ENCODE data around the gene YPEL4.
"Not testable (repeated sequence)": the region's sequence is repeated elsewhere in the genome, so short reads cannot be mapped to it uniquely, and the experiment has no call there.

Gene YPEL4

GRCh38 chr11:57649826-57650738 lies at the start of gene YPEL4:
Gene YPEL4 (minus strand): TSS chr11:57649912. CDS start chr11:57647107, 2,805 bp downstream.
- DNase-seq (ENCODE audit: low read depth) = no peak
- no peak within 1 kb of the TSS for H3K4me3 ChIP-seq (ENCODE audit: low read depth, low read length)
- no peak for TF ChIP-seq CTCF (IDR thresholded peaks at IDR 0.05; ENCODE audit: control insufficient read depth, extremely low read depth, insufficient read depth)

- no peak for TF ChIP-seq CTCF (IDR thresholded peaks at IDR 0.05; ENCODE audit: control insufficient read depth, extremely low read depth, insufficient read depth)
- DNase-seq (ENCODE audit: low read depth) = no peak
- H3K4me3 ChIP-seq (ENCODE audit: low read depth, low read length) = no peak overlapping the region
These were observed 49.2 kb upstream of the YPEL4 start for GRCh38 chr11:57698843-57699365.

GRCh38 chr11:57690474-57690873 lies 40.8 kb upstream of the YPEL4 start:
- H3K4me3 ChIP-seq (ENCODE audit: low read depth, low read length); DNase-seq (ENCODE audit: low read depth): not testable (repeated sequence)

GRCh38 chr11:57681168-57681567 lies 31.5 kb upstream of the YPEL4 start:
- H3K4me3 ChIP-seq (ENCODE audit: low read depth, low read length) = no peak overlapping the region
- no peak for TF ChIP-seq CTCF (IDR thresholded peaks at IDR 0.05; ENCODE audit: control insufficient read depth, extremely low read depth, insufficient read depth)
- no peak for DNase-seq (ENCODE audit: low read depth)

GRCh38 chr11:57680552-57680874 lies 30.8 kb upstream of the YPEL4 start:
- no peak for TF ChIP-seq CTCF (IDR thresholded peaks at IDR 0.05; ENCODE audit: control insufficient read depth, extremely low read depth, insufficient read depth)
- no peak for DNase-seq (ENCODE audit: low read depth)
- no peak overlapping the region for H3K4me3 ChIP-seq (ENCODE audit: low read depth, low read length)

- no peak for DNase-seq (ENCODE audit: low read depth)
- no peak overlapping the region for H3K4me3 ChIP-seq (ENCODE audit: low read depth, low read length)
- TF ChIP-seq CTCF (IDR thresholded peaks at IDR 0.05; ENCODE audit: control insufficient read depth, extremely low read depth, insufficient read depth) = no peak
These were observed 29.7 kb upstream of the YPEL4 start for GRCh38 chr11:57679396-57679795.

- no peak for TF ChIP-seq CTCF (IDR thresholded peaks at IDR 0.05; ENCODE audit: control insufficient read depth, extremely low read depth, insufficient read depth)
- peak; percentile 72 for DNase-seq (ENCODE audit: low read depth)
- H3K4me3 ChIP-seq (ENCODE audit: low read depth, low read length) = peak overlapping the region; percentile 34
These were observed 25.6 kb upstream of the YPEL4 start for GRCh38 chr11:57675176-57675941.
